HUES6 (cell line): ENCODE measurements around the gene CDYL.
A peak's percentile ranks its signal among the peaks of the same experiment; 100 is the strongest.

Experiments
- H3K27ac ChIP-seq: 2 replicates; pipeline ENCODE4 v1.7.0; 2013; ENCODE audit warnings: low read depth, mild to moderate bottlenecking, low read length, inconsistent platforms
- H3K27me3 ChIP-seq: 2 replicates; pipeline ENCODE4 v1.6.1; 2013; ENCODE audit warnings: low read length; ENCODE audit not compliant: control insufficient read depth, insufficient read depth
- H3K36me3 ChIP-seq: 2 replicates; pipeline ENCODE4 v1.6.1; 2013; ENCODE audit warnings: low read length; ENCODE audit not compliant: control insufficient read depth, insufficient read depth
- H3K4me1 ChIP-seq: 2 replicates; pipeline ENCODE4 v1.6.1; 2013; ENCODE audit warnings: low read length; ENCODE audit not compliant: control insufficient read depth, insufficient read depth
- H3K4me3 ChIP-seq: 2 replicates; pipeline ENCODE4 v1.5.1; 2013; ENCODE audit warnings: low read depth, low read length
- H3K9ac ChIP-seq: one replicate; pipeline ENCODE4 v1.6.1; 2013; ENCODE audit warnings: mild to moderate bottlenecking, low read length
- H3K9me3 ChIP-seq: 2 replicates; pipeline ENCODE4 v1.6.1; 2013; ENCODE audit warnings: low read depth, low read length; ENCODE audit not compliant: control insufficient read depth, insufficient read depth

CDYL gene

DNA sequence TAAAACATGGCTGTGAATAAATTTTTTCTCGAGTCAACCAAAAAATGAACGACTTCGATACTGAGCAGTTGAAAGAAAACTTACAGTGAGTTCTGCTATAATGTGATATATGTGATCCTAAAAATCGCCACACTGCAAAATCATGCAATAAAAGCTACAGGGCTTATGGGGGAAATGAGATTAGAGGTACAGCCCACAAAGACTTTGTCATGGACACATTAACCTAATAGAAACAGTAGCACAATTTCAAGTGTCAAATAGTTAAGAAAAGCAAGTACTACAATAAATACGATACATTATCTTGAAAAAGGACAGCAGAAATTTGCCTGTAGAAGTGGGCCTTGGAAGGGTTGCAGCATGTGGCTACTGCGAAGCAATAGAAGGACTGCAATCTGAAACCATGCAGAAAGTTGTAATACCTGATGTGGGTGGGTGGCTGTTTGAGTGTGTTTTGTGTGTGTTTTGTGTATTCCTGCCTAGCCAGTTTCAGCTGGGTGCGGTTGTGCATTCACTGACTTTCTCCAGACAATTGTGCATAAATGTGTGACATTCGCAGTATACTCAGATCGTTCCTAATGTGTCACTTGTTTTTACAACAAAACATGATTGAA lies 148.6 kb downstream of the CDYL start:
- peaks cover 10% of the 10 kb centered on the region; the same call in 1 of the 2 replicates for H3K9me3 ChIP-seq
- no peaks in the 10 kb centered on the region for H3K27me3 ChIP-seq
- H3K4me3 ChIP-seq: no peak overlapping the region
- no peak overlapping the region for H3K9ac ChIP-seq
- H3K4me1 ChIP-seq: peaks cover 25% of the 10 kb centered on the region
- no peak overlapping the region for H3K27ac ChIP-seq
- no peaks in the 10 kb centered on the region for H3K36me3 ChIP-seq

DNA sequence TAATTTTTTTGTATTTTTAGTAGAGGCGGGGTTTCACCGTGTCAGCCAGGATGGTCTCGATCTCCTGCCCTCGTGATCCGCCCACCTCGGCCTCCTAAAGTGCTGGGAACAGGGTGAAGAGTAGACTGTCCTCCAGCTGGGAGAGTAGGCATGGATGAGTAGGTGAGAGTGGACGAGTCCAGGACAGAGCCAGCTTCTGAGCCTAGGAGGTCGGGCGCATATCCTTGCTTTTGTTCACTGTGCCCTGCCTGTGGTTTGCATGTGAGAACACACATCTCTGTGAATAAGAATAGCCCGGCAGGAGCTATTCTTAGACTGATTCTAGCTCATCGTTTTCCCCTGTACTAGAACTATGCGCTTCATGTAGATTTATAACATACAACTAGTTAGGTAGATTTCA lies 149.4 kb downstream of the CDYL start:
- Histone ChIP-seq H3K4me3 (no peak overlapping the region), H3K4me1 (peaks cover 33% of the 10 kb centered on the region), H3K36me3 (no peaks in the 10 kb centered on the region), H3K9ac (no peak overlapping the region), H3K27ac (no peak overlapping the region), H3K9me3 (peaks cover 10% of the 10 kb centered on the region; the same call in 1 of the 2 replicates), H3K27me3 (no peaks in the 10 kb centered on the region)

DNA sequence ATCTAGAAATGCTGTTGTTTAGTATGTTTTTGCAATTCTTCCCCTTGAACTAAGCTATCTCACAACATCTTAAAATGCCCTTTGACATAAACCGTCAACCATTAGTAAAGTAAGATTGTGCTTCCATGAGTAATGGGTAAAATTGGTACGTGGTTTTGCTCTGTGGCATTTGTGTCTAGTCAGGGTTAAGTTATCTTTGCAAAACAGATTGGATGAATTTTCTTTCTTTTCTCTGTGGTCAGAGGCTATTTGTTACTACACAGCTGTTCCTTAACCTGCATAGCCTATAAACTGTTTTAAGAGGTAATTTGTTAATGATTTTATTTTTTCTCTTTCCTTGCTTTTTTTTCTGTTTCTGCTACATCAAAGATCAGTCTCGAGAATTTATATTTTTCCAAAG lies 152.2 kb downstream of the CDYL start:
- Histone ChIP-seq H3K9ac (no peak overlapping the region), H3K36me3 (no peaks in the 10 kb centered on the region), H3K27me3 (no peaks in the 10 kb centered on the region), H3K27ac (no peak overlapping the region), H3K4me1 (peaks cover 42% of the 10 kb centered on the region), H3K4me3 (no peak overlapping the region), H3K9me3 (peaks cover 10% of the 10 kb centered on the region; the same call in 1 of the 2 replicates)

DNA sequence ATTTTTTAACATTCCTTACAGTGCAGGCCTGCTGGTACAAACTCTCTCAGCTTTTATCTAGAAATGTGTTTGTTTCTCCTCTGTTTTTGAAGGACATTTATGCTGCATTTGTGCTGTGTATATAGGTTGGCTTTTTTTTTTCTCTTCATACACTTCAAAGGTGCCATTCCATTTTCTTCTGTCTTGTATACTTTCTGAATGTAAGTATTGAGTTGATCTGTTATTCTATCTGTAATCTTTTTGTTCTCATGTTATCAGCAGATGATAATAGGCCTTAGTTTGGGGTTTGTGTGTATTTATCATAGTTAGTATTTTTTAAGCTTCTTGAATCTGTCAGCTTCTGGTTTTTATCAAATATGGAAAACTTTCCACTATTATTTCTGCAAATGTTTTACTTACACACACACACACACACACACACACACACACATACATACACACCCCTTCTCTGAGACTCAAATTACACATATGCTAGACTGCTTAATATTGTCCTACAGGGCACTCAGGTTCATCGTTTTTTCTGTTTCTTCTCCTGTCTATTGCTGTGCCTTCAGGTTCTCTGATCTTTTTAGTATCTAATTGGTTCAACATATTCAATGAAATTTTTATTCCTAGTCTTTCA lies 153.0 kb downstream of the CDYL start:
- Histone ChIP-seq H3K4me3 (no peak overlapping the region), H3K27ac (no peak overlapping the region), H3K9ac (no peak overlapping the region), H3K9me3 (peaks cover 9% of the 10 kb centered on the region; the same call in 1 of the 2 replicates), H3K36me3 (no peaks in the 10 kb centered on the region), H3K4me1 (peaks cover 39% of the 10 kb centered on the region), H3K27me3 (no peaks in the 10 kb centered on the region)

DNA sequence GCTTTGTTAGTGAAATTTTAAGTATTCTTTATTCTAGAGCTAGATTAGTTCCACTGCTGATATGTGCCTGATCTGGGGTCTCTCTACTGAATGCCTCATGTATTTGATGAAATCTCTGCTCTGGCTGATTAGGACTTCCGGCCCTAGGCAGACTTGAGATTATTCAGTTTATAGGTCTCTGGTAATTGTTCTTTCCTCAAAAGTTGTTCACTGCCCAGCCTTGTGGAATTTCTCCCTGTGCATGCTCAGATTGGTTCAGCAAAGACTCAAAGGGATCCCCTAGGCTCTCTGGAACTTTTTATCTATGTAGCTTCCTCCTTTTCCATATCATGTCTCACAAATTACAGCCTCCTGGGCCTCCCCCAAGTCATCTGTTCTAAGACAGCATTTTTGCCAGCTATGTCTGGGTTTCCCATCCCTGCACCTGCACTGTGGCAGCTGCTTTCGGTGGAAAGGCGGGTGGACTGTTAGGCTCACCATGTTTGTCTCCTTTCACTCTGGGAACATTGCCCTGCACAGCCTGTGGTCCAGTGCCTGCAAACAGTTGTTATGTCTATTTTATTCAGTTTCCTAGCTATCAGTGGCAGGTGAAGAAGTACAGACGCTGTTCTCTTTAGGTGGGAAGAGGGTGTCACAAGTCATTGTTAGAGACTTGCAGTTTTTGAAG lies 154.0 kb downstream of the CDYL start:
- Histone ChIP-seq H3K9ac (no peak overlapping the region), H3K4me3 (no peak overlapping the region), H3K27ac (no peak overlapping the region), H3K36me3 (no peaks in the 10 kb centered on the region), H3K27me3 (no peaks in the 10 kb centered on the region), H3K4me1 (peaks cover 31% of the 10 kb centered on the region), H3K9me3 (no peaks in the 10 kb centered on the region)

DNA sequence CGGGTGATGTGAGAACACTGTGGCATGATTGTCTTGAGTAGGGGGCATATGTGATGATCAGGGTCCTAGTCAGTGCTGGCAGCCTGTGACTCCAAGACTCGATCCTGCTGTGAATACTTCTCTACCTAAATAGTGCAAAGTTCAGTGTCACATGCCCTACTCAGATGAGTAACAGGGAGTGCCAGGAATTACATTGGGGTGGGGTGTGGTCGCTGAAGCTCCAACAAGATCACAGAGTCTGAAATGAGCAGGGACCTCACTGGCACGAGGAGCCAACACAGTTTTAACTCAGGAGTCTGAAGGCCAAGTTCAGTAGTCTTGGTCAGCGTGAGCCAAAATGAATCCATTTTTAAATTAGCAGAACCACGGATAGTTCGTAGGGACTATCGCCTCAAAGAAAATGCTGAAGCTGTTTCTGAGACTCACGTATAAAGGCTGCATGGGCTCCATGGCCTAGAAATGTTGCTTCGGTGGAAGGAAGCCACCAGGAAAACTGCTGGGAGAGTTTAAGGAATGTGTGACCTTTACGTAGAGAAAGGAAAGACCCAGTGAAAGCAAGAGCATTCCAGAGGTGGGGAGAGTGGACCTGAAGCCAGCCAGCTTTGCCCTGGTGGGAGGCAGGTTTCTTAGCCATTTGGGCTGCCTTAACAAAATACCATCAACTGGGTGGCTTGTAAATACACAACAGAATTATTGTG lies 155.5 kb downstream of the CDYL start:
- no peak overlapping the region for H3K9ac ChIP-seq
- no peaks in the 10 kb centered on the region for H3K9me3 ChIP-seq
- peaks cover 26% of the 10 kb centered on the region for H3K4me1 ChIP-seq
- H3K27ac ChIP-seq: 0 out of 2 replicates have a peak overlapping the region, but pooled peaks have one; percentile 18
- no peaks in the 10 kb centered on the region for H3K27me3 ChIP-seq
- no peaks in the 10 kb centered on the region for H3K36me3 ChIP-seq
- H3K4me3 ChIP-seq: no peak overlapping the region

DNA sequence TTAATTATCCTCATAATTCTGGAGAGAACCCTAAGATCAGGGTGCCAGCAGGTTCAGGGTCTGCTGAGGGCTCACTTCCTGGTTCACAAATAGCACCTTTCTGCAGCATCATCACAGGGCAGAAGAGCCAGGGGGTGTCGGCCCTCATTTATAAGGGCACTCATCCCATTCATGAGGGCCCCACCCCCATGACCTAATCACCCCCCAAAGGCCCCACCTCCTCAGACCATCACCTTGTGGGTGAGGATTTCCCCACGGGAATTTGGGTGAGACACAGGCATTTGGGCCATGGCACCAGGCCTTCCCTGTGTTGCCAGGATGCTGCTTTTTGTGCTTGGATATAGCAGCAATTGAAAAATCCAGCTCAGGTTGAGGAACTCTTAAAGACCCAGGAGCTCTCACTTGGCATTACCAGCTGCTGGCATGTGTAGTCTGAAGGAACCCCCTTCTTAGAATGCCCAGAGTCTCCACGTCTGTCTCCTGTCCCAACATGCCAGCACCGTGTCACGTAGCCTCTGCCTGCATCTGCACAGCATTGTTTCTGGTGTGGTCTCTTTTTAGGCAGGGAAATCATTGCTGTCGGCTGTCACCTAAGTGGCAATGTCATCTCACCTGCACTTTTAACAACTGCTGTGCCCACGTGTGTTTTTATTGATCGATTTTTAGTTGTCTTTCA lies 156.2 kb downstream of the CDYL start:
- no peaks in the 10 kb centered on the region for H3K27me3 ChIP-seq
- no peak overlapping the region for H3K27ac ChIP-seq
- no peaks in the 10 kb centered on the region for H3K9me3 ChIP-seq
- H3K4me1 ChIP-seq: peaks cover 26% of the 10 kb centered on the region
- H3K9ac ChIP-seq: no peak overlapping the region
- H3K36me3 ChIP-seq: 0 out of 2 replicates have a peak, but pooled peaks cover under 1% of the 10 kb centered on the region
- H3K4me3 ChIP-seq: no peak overlapping the region

DNA sequence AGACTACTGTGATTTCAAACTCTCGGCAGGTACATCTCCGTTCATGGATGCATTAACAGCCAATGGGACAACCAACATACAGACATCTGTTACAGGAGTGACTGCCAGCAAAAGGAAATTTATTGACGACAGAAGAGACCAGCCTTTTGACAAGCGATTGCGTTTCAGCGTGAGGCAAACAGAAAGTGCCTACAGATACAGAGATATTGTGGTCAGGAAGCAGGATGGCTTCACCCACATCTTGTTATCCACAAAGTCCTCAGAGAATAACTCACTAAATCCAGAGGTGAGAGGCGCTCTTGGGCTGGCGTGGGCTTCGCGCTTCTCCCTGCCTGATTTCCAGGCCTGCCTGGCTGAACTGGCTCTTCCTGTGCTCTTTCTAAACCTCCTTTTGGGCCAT lies 159.3 kb downstream of the CDYL start:
- Histone ChIP-seq H3K4me3 (no peak overlapping the region), H3K4me1 (peaks cover 16% of the 10 kb centered on the region), H3K27ac (no peak overlapping the region), H3K9ac (no peak overlapping the region), H3K27me3 (no peaks in the 10 kb centered on the region), H3K9me3 (no peaks in the 10 kb centered on the region), H3K36me3 (peaks cover 7% of the 10 kb centered on the region; the same call in 1 of the 2 replicates)

DNA sequence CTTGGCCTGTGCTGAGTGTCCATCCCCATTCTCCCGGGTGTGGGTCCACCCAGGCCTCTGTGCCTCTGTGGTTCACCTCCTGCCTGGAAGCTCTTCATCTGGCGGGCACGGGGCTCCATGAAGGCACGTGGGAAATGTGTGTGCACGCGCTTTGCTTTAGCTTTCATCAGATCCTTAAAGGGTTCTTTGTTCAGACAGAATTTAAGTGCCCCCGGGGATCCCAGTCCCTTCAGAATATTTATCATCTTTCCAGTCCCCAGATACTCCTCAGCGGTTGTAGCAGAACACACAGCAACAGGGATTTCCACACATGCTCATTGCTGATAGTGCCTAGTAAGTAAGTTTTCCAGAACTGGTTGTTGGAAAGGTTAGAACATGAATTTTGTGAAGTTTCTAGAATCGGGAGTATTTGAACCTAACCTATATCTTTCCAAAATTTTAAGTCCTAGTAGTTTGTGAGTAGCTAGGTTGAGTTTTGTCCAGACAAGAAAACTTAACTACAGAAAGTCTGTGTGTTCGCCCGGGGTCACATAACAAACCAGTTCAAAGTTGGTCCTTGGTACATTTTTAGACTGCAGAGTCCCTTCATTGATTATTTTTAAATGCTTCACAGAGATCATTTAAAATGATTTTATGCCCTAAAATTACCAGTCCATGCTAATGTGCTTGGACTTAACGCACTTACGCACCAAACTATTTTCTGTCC lies 159.9 kb downstream of the CDYL start:
- H3K9me3 ChIP-seq: no peaks in the 10 kb centered on the region
- H3K27me3 ChIP-seq: no peaks in the 10 kb centered on the region
- H3K4me3 ChIP-seq: no peak overlapping the region
- no peak overlapping the region for H3K27ac ChIP-seq
- H3K36me3 ChIP-seq: peaks cover 7% of the 10 kb centered on the region; the same call in 1 of the 2 replicates
- H3K9ac ChIP-seq: no peak overlapping the region
- peaks cover 10% of the 10 kb centered on the region for H3K4me1 ChIP-seq

DNA sequence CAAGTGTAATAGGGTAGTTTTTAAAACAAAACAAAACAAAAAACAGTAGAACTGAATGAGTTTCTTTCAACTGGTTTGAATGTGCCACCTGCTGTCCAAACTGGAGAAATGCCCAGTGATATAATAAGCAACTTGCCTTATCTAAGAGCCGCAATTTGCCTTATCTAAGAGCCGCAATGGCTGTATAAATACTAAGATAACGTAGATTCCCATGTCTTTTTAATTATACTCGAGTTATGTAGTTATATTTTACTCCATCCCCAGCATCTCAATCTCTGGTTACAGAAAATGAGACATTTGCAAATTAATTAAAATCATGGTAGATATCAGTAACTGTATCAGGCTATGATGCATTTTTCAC lies 160.5 kb downstream of the CDYL start:
- no peak overlapping the region for H3K9ac ChIP-seq
- H3K36me3 ChIP-seq: peaks cover 7% of the 10 kb centered on the region; the same call in 1 of the 2 replicates
- H3K4me1 ChIP-seq: peaks cover 4% of the 10 kb centered on the region

More for the DNA sequence above, 160.5 kb downstream of the CDYL start:
- no peaks in the 10 kb centered on the region for H3K9me3 ChIP-seq
- no peak overlapping the region for H3K27ac ChIP-seq
- H3K4me3 ChIP-seq: no peak overlapping the region
- H3K27me3 ChIP-seq: no peaks in the 10 kb centered on the region
